Thoracic aorta endothelial cell (primary cell): ENCODE results near the gene POMGNT1. TPM values are rescaled to one million over a fixed set of nuclear protein-coding genes. Genes with fewer than 3 reads are reported as not detected.

Experiments
- small RNA-seq: library from RNA; depleted of rRNA; stranded (forward); fragments of <200 nt; gene quantifications from one replicate; pipeline ENCODE3, GENCODE V24; 2012
- total RNA-seq: library from RNA; depleted of rRNA; stranded (reverse); fragments of >200 nt; gene quantifications from 2 replicates; pipeline ENCODE4 v1.2.3, GENCODE V29; 2012

POMGNT1 gene
- total RNA-seq = 39.5 and 49.2 TPM in 2 replicates

DNA sequence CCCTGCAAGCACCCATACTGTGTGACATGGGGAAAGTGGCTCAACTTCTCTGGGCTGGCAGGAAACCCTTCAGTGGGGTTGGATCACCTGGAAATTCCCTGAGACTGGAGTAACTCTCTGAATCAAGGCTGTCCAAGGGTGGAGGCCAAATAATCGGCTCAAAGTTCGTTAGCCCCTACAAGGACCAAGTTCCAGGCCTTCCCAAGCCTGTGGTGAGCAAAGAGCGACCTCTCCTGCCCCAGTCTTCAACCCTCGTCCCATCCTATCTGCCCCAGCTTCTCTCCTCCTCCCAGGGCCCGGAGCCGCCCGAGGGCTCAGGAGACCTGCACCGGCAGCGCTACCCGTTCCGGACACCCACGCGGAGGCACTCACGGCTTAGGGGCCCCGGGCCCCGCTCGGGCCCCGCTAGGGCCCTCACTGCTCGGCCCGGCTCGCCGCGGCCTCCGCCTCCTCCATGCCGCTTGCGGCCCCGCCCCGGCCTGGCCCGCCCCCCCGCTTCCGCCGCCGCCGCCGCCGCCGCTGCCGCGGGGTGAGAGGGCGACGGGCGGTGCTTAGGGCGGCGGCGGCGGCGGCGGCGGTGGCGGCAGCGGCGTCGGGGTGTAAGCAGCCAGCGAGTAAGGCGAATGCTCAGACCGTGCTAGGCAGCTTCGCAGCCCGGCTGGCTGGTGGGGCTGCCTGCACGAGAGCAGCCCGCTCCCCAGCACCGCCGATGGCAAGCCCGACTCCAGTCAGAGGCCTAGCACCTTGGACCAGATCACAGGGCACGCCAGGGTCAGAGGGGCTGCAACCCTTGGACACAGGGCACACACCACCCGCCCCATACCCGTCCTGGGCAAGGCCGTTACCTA lies at the start of gene POMGNT1:
Gene POMGNT1 (minus strand): TSS at position 471 of the 848 bp plus-strand sequence. CDS start 613 bp downstream, outside the sequence.

GRCh38 chr1:46247436-46248121 lies 49.3 kb upstream of the POMGNT1 start, which contains the start of gene RAD54L:
Gene RAD54L (plus strand): TSS chr1:46247763. CDS start chr1:46248406, 643 bp downstream.

DNA sequence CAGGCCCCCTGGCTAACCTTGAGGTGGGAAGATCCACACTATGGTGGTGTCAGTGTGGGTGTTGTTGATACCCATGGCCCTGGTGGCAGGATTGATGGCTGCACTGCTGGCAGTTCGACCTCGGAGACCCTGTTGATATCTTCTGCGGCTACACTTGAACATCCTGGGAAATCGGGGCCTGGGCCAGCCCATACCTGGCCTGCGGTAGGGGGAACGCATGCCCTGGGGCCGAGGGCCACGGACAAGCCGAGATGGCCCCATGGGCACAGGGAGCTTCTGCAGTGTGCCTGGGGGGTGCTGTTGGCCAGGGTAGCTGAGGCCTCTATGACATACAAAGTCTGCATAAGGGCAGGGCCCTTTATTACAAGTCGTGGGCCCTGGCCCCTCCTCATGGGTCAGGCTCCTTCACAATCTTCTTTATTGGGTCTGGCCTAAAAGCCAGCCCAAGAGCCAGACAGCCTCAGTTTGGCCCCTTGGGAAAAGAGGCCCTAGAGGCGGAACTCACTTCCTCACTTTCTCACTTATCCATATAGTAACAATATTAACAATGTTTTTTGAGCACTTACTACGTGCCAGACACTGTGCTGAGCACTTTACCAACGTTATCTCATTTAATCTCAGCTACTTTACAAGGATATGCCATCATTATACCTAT lies 21.9 kb downstream of the POMGNT1 start, which contains the start of gene P3R3URF:
Gene P3R3URF (minus strand): TSS at position 278 of the 655 bp plus-strand sequence. CDS start 17 bp downstream, at position 261.

GRCh38 chr1:46174448-46175231 lies 23.6 kb downstream of the POMGNT1 start, which contains the start of gene TSPAN1:
Gene TSPAN1 (plus strand): TSS chr1:46175087. CDS start chr1:46181108, 6,021 bp downstream.

Small RNAs within 50 kb of the gene (small RNA-seq; reads per million reads assigned to genes)
- not detected for gene AL672043.1

Other genes starting within 250 kb of the POMGNT1 start
- gene PIK3R3, start 65.8 kb downstream of the POMGNT1 start, total RNA-seq = 13.2 and 13.7 TPM in 2 replicates
- 0.80 and 0.93 TPM in 2 replicates for gene TSPAN1, start 23.3 kb downstream of the POMGNT1 start, total RNA-seq
- not detected in 2 replicates for gene P3R3URF, start 21.9 kb downstream of the POMGNT1 start, total RNA-seq
- 1.2 and 4.6 TPM in 2 replicates for gene LURAP1, start 4.9 kb upstream of the POMGNT1 start, total RNA-seq
- 7.3 and 11.1 TPM in 2 replicates for gene RAD54L, start 49.3 kb upstream of the POMGNT1 start, total RNA-seq
- 65.7 and 75.7 TPM in 2 replicates for gene LRRC41, start 105.2 kb upstream of the POMGNT1 start, total RNA-seq
- 352 and 380 TPM in 2 replicates for gene UQCRH, start 105.3 kb upstream of the POMGNT1 start, total RNA-seq
- 20.5 and 26.8 TPM in 2 replicates for gene NSUN4, start 142.4 kb upstream of the POMGNT1 start, total RNA-seq
- gene FAAH, start 195.9 kb upstream of the POMGNT1 start, total RNA-seq = 0.27 and 0.50 TPM in 2 replicates